ENCODE results near the gene TNNI2. TPM values are rescaled to one million over a fixed set of nuclear protein-coding genes. Genes with fewer than 3 reads are reported as not detected.

TNNI2 gene
- total and polyA plus RNA-seq, 2 donors (not counting 1 experiment from before 2014, with no cell fraction given), result not detected

GRCh38 chr11:1857064-1857463 is 18.3 kb downstream of the TNNI2 start:
- H3K4me1 ChIP-seq (ENCODE audit: control insufficient read depth, extremely low read depth, insufficient read depth, low read length), result no peaks in the 10 kb centered on the region
- H3K27me3 ChIP-seq (ENCODE audit: control insufficient read depth, insufficient read depth, low read length), result no peaks in the 10 kb centered on the region
- H3K9ac ChIP-seq (ENCODE audit: insufficient read depth, low read length), result no peak overlapping the region
- no peaks in the 10 kb centered on the region for H3K79me2 ChIP-seq (ENCODE audit: control insufficient read depth, insufficient read depth, low read length)
- H3K4me3 ChIP-seq (replicated peaks in 1 of 4; ENCODE audit: control extremely low read depth in 1 of 4, insufficient read depth in 1 of 4, low read depth in 3 of 4, low read length in 4 of 4), result no peak overlapping the region
- TF ChIP-seq CTCF (conservative IDR thresholded peaks at IDR 0.05 in 1 of 2, IDR thresholded peaks at IDR 0.05 in 1 of 2; ENCODE audit: low read depth in 1 of 2, low read length in 2 of 2) (no peak), EZH2 (IDR thresholded peaks at IDR 0.05; ENCODE audit: low read length, missing control alignments) (no peak)
- no peak overlapping the region for H3K4me2 ChIP-seq (ENCODE audit: extremely low read depth, insufficient read depth, low read length)
- no peaks in the 10 kb centered on the region for H4K20me1 ChIP-seq (ENCODE audit: control insufficient read depth, extremely low read depth, insufficient read depth, low read length)
- no peaks in the 10 kb centered on the region for H3K9me3 ChIP-seq (ENCODE audit: control insufficient read depth, insufficient read depth, low read depth, low read length)
- H3K27ac ChIP-seq (ENCODE audit: insufficient read depth, low read length), result no peak overlapping the region
- H2AFZ ChIP-seq (ENCODE audit: low read length), result no peak overlapping the region
- no peak for DNase-seq (ENCODE audit: low read depth in 2 of 2)
- no peaks in the 10 kb centered on the region for H3K36me3 ChIP-seq (ENCODE audit: control insufficient read depth, insufficient read depth, low read length)

- TF ChIP-seq CTCF (conservative IDR thresholded peaks at IDR 0.05 in 1 of 2, IDR thresholded peaks at IDR 0.05 in 1 of 2; ENCODE audit: low read depth in 1 of 2, low read length in 2 of 2) (no peak), EZH2 (IDR thresholded peaks at IDR 0.05; ENCODE audit: low read length, missing control alignments) (no peak)
- Histone ChIP-seq H3K4me1 (ENCODE audit: control insufficient read depth, extremely low read depth, insufficient read depth, low read length) (peaks cover 1% of the 10 kb centered on the region), H3K4me2 (ENCODE audit: extremely low read depth, insufficient read depth, low read length) (no peak overlapping the region), H3K9ac (ENCODE audit: insufficient read depth, low read length) (no peak overlapping the region), H3K9me3 (ENCODE audit: control insufficient read depth, insufficient read depth, low read depth, low read length) (no peaks in the 10 kb centered on the region), H3K4me3 (replicated peaks in 1 of 4; ENCODE audit: control extremely low read depth in 1 of 4, insufficient read depth in 1 of 4, low read depth in 3 of 4, low read length in 4 of 4) (no peak overlapping the region), H3K36me3 (ENCODE audit: control insufficient read depth, insufficient read depth, low read length) (no peaks in the 10 kb centered on the region), H4K20me1 (ENCODE audit: control insufficient read depth, extremely low read depth, insufficient read depth, low read length) (no peaks in the 10 kb centered on the region), H3K27ac (ENCODE audit: insufficient read depth, low read length) (no peak overlapping the region), H3K79me2 (ENCODE audit: control insufficient read depth, insufficient read depth, low read length) (no peaks in the 10 kb centered on the region), H3K27me3 (ENCODE audit: control insufficient read depth, insufficient read depth, low read length) (no peaks in the 10 kb centered on the region), H2AFZ (ENCODE audit: low read length) (no peak overlapping the region)
- no peak for DNase-seq (ENCODE audit: low read depth in 2 of 2)
These were observed 19.4 kb downstream of the TNNI2 start for GRCh38 chr11:1858154-1858553.

- Histone ChIP-seq H3K4me2 (ENCODE audit: extremely low read depth, insufficient read depth, low read length) (no peak overlapping the region), H3K4me3 (replicated peaks in 1 of 4; ENCODE audit: control extremely low read depth in 1 of 4, insufficient read depth in 1 of 4, low read depth in 3 of 4, low read length in 4 of 4) (no peak overlapping the region), H2AFZ (ENCODE audit: low read length) (no peak overlapping the region), H4K20me1 (ENCODE audit: control insufficient read depth, extremely low read depth, insufficient read depth, low read length) (no peaks in the 10 kb centered on the region), H3K36me3 (ENCODE audit: control insufficient read depth, insufficient read depth, low read length) (no peaks in the 10 kb centered on the region), H3K27me3 (ENCODE audit: control insufficient read depth, insufficient read depth, low read length) (no peaks in the 10 kb centered on the region), H3K9me3 (ENCODE audit: control insufficient read depth, insufficient read depth, low read depth, low read length) (no peaks in the 10 kb centered on the region), H3K27ac (ENCODE audit: insufficient read depth, low read length) (no peak overlapping the region), H3K4me1 (ENCODE audit: control insufficient read depth, extremely low read depth, insufficient read depth, low read length) (peaks cover 3% of the 10 kb centered on the region), H3K9ac (ENCODE audit: insufficient read depth, low read length) (no peak overlapping the region), H3K79me2 (ENCODE audit: control insufficient read depth, insufficient read depth, low read length) (no peaks in the 10 kb centered on the region)
- no peak for TF ChIP-seq EZH2 (IDR thresholded peaks at IDR 0.05; ENCODE audit: low read length, missing control alignments)
- no peak for TF ChIP-seq CTCF (conservative IDR thresholded peaks at IDR 0.05 in 1 of 2, IDR thresholded peaks at IDR 0.05 in 1 of 2; ENCODE audit: low read depth in 1 of 2, low read length in 2 of 2)
- no peak for DNase-seq (ENCODE audit: low read depth in 2 of 2)
These were observed 19.8 kb downstream of the TNNI2 start for GRCh38 chr11:1858576-1858975.
